ENCODE measurements around the gene PATE3. TPM values are rescaled to one million over a fixed set of nuclear protein-coding genes. Genes with fewer than 3 reads are reported as not detected.

Gene PATE3
- total RNA-seq, 1 experiment from 2014 or later: not detected

DNA sequence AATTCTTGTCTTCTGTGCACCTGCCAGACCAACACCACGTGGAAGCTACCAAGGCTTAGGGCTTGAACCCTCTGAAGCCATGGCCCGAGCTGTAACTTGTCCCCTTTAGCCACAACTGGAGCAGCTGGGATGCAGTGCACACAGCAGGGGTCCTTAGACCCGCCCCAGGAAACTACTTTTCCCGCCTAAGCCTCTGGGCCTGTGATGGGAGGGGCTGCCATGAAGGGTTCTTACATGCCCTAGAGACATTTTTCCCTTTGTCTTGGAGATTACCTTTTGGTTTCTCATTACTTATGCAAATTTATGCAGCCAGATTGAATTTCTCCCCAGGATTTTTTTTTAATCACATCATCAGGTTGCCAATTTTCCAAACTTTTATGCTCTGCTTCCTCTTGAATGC, 9.7 kb downstream of the PATE3 start:
- Histone ChIP-seq H3K9me3 (peaks cover 21% of the 10 kb centered on the region), H3K4me3 (no peak overlapping the region), H3K36me3 (no peaks in the 10 kb centered on the region), H3K27me3 (no peaks in the 10 kb centered on the region; the same call in 1 of the 2 replicates)
- no peak for DNase-seq

DNA sequence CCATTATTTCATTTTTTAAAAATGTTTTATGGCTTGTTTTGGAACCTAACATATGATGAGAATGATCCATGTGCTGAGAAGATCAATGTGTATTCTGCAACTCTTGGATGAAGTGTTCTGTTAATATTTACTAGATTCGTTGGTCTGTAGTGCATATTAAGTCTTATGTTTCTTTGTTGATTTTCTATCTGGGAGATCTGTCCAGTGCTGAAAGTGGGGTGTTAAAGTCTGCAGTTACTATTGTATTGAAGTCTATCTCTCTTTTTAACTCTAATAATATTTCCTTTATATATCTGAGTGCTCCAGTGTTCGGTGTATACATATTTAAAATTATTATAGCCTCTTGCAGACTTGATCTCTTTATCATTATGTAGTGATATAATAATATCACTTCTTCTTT, 11.9 kb downstream of the PATE3 start:
- DNase-seq: no peak
- no peak overlapping the region for H3K4me3 ChIP-seq
- no peaks in the 10 kb centered on the region; the same call in 1 of the 2 replicates for H3K27me3 ChIP-seq
- no peaks in the 10 kb centered on the region for H3K36me3 ChIP-seq
- peaks cover 22% of the 10 kb centered on the region for H3K9me3 ChIP-seq

DNA sequence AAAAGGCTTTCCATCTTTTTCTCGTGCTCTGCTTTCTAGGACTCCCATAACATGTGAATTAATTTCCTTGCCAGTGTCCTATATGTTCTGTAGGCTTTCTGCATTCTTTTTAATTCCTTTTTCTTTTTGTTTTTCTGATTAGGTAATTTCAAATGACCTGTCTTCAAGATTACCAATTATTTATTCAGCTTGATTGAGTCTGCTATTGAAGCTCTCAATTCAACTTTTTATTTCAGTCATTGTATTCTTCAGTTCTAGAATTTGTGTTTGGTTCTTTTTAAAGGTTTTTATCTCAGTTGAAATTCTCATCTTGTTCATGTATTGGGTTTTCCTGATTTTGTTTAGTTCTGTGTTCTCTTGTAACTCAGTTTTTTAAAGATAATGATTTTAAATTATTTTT, 14.5 kb downstream of the PATE3 start:
- H3K4me3 ChIP-seq: no peak overlapping the region
- no peaks in the 10 kb centered on the region; the same call in 1 of the 2 replicates for H3K27me3 ChIP-seq
- H3K9me3 ChIP-seq: peaks cover 15% of the 10 kb centered on the region
- no peaks in the 10 kb centered on the region for H3K36me3 ChIP-seq
- DNase-seq: no peak

DNA sequence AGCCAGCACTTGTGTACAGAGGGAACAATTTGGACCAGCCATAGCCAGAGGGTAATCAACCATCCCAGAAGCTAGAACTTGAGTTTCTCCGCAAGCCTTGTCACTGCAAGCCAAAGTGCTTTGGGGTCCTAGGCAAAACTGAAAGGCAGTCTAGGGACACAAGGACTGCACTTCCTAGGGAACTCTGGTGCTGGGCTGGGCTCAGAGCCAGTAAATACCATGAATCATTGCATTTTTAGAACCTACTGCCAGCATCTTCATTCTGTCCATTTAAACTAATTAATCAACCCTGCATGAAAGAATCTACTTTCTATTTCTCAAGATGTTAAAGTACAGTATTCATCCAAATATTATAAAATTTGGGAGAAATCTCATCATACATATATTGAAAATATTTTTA, 20.0 kb downstream of the PATE3 start:
- Histone ChIP-seq H3K9me3 (peaks cover 11% of the 10 kb centered on the region), H3K36me3 (no peaks in the 10 kb centered on the region), H3K27me3 (no peaks in the 10 kb centered on the region; the same call in 1 of the 2 replicates), H3K4me3 (no peak overlapping the region)
- no peak for DNase-seq

DNA sequence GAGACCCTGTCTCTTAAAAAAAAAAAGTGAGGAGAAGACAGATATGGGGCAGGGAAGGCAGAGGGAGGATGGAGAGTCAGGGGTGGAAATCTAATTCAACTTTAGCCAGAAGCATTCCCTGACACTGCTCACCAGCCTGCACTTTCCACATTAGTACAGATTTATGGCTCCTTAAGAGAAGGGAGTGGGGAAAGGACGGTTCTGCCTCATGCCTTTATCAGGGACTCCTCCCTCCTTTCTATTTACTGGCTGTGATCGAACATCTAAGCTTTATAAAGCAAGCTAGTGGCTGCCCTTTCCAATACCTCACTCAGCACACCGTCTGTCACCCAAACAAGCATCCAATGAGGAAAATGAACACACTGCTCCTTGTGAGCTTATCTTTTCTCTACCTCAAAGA, 45.1 kb downstream of the PATE3 start, which contains the start of gene PATE4:
TSS of gene PATE4 (plus strand) at position 301 of the 400 bp plus-strand sequence. CDS start at position 345, 44 bp downstream.
- Histone ChIP-seq H3K27me3 (peaks cover 9% of the 10 kb centered on the region), H3K4me3 (no peak within 1 kb of the TSS), H3K9me3 (no peaks in the 10 kb centered on the region), H3K36me3 (no peaks in the 10 kb centered on the region)
- no peak for DNase-seq

DNA sequence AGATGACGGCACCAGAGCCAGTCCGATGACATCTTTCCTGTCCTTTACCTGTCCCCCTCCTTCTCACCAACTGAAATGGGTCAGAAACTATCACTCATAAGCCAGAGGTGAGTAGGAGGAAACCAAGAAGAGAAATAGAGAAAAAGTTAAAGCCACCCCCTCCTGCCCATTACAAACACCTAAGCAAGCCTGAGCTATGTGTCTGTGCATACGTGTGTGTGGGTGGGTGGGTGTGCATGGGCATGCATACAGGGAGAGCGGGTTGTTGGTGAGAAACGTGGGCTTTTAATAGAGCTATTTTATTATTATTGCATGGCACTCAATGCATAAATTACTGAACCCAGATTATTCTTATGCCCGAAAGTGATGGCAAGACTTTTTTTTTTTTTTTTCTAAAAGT, 47.8 kb downstream of the PATE3 start:
- DNase-seq: no peak
- H3K36me3 ChIP-seq: no peaks in the 10 kb centered on the region
- H3K27me3 ChIP-seq: peaks cover 9% of the 10 kb centered on the region
- no peaks in the 10 kb centered on the region for H3K9me3 ChIP-seq
- H3K4me3 ChIP-seq: no peak overlapping the region

Other genes with a start within 250 kb of the PATE3 start
- gene EI24, start 218.7 kb upstream of the PATE3 start, total RNA-seq (2014; rRNA removed; shearing (Covaris generic); ENCODE audit: low replicate concordance): 24.1 and 36.1 TPM in 2 replicates
- 107 and 125 TPM in 2 replicates for gene STT3A, start 195.3 kb upstream of the PATE3 start, total RNA-seq (2014; rRNA removed; shearing (Covaris generic); ENCODE audit: low replicate concordance)
- gene CHEK1, start 163.0 kb upstream of the PATE3 start, total RNA-seq (2014; rRNA removed; shearing (Covaris generic); ENCODE audit: low replicate concordance): 44.2 and 107 TPM in 2 replicates
- not detected in 2 replicates for gene ACRV1, start 107.3 kb upstream of the PATE3 start, total RNA-seq (2014; rRNA removed; shearing (Covaris generic); ENCODE audit: low replicate concordance)
- gene PATE1, start 41.8 kb upstream of the PATE3 start, total RNA-seq (2014; rRNA removed; shearing (Covaris generic); ENCODE audit: low replicate concordance): not detected in 2 replicates
- 0.07 TPM in 1 of 2 replicates, not detected in the other for gene PATE2, start 9.3 kb upstream of the PATE3 start, total RNA-seq (2014; rRNA removed; shearing (Covaris generic); ENCODE audit: low replicate concordance)
- not detected in 2 replicates for gene PATE4, start 45.2 kb downstream of the PATE3 start, total RNA-seq (2014; rRNA removed; shearing (Covaris generic); ENCODE audit: low replicate concordance)
- 10.9 and 15.1 TPM in 2 replicates for gene HYLS1, start 99.5 kb downstream of the PATE3 start, total RNA-seq (2014; rRNA removed; shearing (Covaris generic); ENCODE audit: low replicate concordance)
- 10.6 and 21.3 TPM in 2 replicates for gene PUS3, start 115.1 kb downstream of the PATE3 start, total RNA-seq (2014; rRNA removed; shearing (Covaris generic); ENCODE audit: low replicate concordance)
- gene DDX25, start 116.4 kb downstream of the PATE3 start, total RNA-seq (2014; rRNA removed; shearing (Covaris generic); ENCODE audit: low replicate concordance): not detected in 2 replicates
- not detected in 2 replicates for gene VSIG10L2, start 157.9 kb downstream of the PATE3 start, total RNA-seq (2014; rRNA removed; shearing (Covaris generic); ENCODE audit: low replicate concordance)

All from MG63 (cell line).